ENCODE measurements around the gene SKOR1.

SKOR1 gene

GRCh38 chr15:67853454-67853853 lies 28.1 kb downstream of the SKOR1 start:
- DNase-seq (ENCODE audit: low spot score), result no peak

- no peak for DNase-seq (ENCODE audit: low spot score)
Observed at GRCh38 chr15:67854358-67854757, 29.0 kb downstream of the SKOR1 start.

GRCh38 chr15:67855842-67856241 lies 30.5 kb downstream of the SKOR1 start:
- DNase-seq (ENCODE audit: low spot score), result no peak

- DNase-seq (ENCODE audit: low spot score), result no peak
Observed at GRCh38 chr15:67857220-67857619, 31.9 kb downstream of the SKOR1 start.

GRCh38 chr15:67859331-67859946 lies 34.1 kb downstream of the SKOR1 start:
- DNase-seq (ENCODE audit: low spot score), result no peak

GRCh38 chr15:67861983-67862382 lies 36.7 kb downstream of the SKOR1 start:
- no peak for DNase-seq (ENCODE audit: low spot score)

GRCh38 chr15:67862750-67863441 lies 37.6 kb downstream of the SKOR1 start:
- DNase-seq (ENCODE audit: low spot score), result no peak

- peak; percentile 84 for DNase-seq (ENCODE audit: low spot score)
Observed at GRCh38 chr15:67863442-67863987, 38.2 kb downstream of the SKOR1 start.

- peak; percentile 26 for DNase-seq (ENCODE audit: low spot score)
Observed at GRCh38 chr15:67865331-67865730, 40.0 kb downstream of the SKOR1 start.

GRCh38 chr15:67865766-67866165 lies 40.5 kb downstream of the SKOR1 start:
- no peak for DNase-seq (ENCODE audit: low spot score)

DNA sequence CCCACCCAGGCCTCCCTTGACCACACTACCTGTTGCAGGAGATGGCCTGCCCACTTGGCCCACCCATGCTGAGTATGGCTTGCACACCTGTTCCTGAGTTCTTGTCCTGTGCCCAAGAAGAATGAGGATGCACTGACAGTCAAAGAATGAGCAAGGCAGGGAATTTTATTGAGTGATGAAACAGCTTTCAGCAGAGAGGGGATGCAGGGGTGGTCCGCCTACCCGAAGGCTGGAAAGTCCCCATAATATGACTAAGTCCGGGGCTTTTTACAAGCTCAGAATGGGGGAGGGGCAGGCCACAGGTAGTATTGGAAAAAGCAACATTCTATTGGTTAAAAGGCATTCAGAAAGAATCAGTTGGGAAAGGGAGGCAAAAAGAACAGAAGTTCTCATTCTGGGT lies 44.4 kb downstream of the SKOR1 start:
- no peak for DNase-seq (ENCODE audit: low spot score)

- DNase-seq (ENCODE audit: low spot score), result no peak
Observed at GRCh38 chr15:67870868-67871408, 45.6 kb downstream of the SKOR1 start.

DNA sequence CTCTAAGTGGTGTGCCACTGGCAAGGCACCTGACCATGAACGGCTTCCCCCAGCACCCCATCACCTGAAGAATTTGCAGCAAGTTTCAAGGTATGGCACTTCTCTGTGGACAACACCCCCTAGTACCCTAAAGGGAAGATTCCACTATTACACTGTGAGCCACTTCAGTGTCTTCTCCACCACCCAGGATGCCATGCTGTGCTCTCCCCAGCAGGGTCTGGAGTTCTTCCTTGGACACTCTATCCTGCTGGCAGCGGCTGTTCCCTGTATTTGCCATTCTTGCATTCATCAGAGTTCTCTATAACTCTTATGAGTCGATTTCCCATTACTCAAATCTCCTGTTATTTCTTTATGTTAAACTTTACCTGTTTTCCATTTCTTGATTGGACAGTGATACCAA lies 48.5 kb downstream of the SKOR1 start:
- DNase-seq (ENCODE audit: low spot score), result no peak

DNA sequence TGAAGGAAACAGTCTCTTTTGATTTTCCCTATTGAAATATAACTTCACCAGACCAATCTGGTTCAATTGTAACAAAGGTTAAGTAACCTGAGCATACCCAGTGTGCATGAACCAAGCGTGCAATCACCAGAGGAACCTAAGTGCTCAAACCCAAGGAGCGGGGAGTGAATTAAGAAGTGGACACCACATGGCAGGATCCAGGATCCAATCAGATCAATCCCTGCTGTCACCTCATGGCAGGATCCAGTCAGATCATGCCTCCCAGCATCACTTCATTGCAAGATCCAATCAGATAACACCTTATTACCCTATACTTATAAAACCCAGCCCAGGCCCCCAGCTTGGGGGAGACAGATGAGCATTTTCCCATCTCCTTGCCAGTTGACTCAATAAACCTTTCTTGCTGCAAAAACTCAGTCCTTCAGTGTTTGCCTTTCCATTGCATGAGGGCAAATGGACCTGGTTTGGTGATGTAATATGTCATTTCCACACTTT lies 53.5 kb downstream of the SKOR1 start:
- DNase-seq (ENCODE audit: low spot score), result no peak

DNA sequence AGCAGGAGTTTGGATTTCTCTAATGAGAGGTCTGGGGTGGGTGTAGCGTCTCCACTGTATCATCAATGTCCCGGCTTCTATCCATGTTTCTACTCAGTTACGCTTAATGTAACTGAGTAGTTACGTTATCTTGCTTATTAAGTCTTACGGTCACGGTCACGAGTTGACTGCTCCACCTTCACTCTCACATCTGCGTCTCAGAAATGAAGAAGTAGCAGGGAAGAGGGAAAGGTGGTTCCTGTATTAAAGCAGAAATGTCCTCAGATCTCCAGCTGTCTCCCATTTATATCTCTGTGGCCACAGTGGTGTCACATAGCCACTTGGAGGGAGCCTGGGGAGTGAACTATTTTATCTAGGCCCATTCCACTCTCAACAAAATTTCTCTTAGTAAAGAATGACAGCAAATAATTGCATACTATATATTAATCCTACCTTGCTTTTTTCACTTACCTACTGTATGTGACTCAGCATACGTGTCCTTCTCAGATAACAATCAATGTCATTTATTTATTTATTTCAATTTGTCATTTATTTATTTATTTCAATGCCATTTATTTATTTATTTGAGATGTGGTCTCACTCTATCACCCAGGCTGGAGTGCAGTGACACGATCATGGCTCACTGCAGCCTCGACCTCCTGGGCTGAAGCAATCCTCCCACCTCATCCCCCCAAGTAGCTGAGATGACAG lies 54.3 kb downstream of the SKOR1 start:
- no peak for DNase-seq (ENCODE audit: low spot score)

DNA sequence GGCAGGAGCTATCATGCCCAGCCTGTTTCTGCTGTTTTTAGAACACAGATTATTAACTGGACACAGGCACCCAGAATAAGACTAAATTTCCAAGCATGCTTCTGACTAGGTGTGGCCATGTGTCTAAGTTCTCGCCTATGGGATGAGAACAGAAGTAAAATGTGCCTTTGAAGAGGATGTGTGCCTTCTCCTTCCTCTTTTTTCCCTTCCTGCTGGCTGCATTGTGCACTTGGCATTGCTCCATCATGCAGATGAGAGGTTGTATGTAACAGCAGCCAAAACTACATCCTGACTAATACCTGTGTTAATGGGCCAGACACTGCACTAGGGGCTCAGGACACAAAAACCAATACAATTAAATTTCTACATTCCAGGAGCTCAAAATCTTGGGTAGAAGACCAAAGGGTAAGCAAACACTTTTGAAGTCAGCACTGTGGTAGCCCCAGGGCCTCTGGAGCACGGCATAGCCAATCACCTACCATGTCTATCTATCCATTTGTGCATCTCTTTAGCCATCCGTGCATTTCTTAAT lies 55.4 kb downstream of the SKOR1 start:
- DNase-seq (ENCODE audit: low spot score), result no peak

DNA sequence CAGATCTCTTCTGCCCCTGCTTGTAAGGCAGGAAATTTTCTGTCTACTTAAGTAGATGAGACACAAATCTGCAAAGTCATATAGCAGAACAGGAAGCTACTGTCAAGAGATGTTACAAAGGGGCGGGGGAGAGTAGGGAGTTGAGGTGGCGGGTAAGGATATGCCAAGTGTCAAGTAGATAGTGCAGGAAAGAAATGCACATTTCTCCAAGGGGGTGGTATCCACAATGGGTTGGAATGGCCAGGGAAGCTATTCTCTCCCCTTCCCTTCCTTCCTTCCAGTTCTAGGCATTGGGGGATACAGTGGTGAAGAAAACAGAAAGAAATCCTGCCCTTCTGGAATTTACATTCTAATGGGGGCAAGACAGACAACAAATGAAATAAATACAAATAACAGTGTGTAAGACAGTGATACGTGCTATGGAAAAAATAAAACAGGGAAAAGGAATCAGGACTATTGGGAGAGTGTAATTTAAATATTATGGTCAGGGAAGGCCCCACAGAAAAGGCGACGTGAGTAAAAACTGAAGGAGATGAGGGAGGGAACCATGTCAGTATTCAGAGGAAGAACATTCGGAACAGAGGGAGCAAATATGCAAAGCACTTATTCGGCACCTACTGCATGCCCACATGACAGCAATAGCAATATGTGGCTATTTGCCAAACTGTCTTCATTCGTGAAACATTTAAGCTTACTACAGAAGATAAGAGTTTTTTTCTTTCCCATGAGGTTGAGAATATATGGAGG lies 57.4 kb downstream of the SKOR1 start:
- no peak for DNase-seq (ENCODE audit: low spot score)

- no peak for DNase-seq (ENCODE audit: low spot score)
Observed at GRCh38 chr15:67883234-67883773, 58.0 kb downstream of the SKOR1 start.

DNA sequence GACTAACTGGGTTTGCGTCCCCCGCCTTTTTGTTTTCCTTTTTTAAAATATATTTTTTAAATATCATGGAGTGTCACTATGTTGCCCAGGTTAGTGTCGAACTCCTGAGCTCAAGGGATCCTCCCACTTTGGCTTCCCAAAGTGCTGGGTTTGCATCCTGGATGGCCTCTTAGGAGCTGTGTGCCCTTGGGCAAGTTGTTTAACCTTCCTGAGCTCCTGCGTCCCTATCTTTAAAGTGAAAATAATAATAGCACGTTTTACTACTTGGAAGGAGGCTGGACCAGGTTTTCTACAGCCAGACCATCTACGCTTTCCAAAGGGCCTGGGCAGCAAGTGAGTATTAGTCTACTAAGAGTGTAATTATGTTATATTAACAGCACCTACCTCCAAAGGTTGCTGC lies 58.7 kb downstream of the SKOR1 start:
- no peak for DNase-seq (ENCODE audit: low spot score)
